GM12892 (cell line): Measurements from ENCODE around the gene TACC2.

Source experiments
- POLR2A ChIP-seq: IDR thresholded peaks from 2 replicates; pipeline ENCODE4 v1.6.1; 2011; ENCODE audit warnings: low read depth, low read length, control low read depth
- POLR2AphosphoS5 ChIP-seq: IDR thresholded peaks from 2 replicates; pipeline ENCODE4 v1.6.1; 2011; ENCODE audit warnings: low read depth, low read length, control low read depth

GRCh38 chr10:122239578-122240257 lies 250.8 kb downstream of the TACC2 start:
- no peak for TF ChIP-seq POLR2A
- TF ChIP-seq POLR2AphosphoS5, result no peak
